HEK293 (cell line): ENCODE measurements around the gene PSMD6.

Source experiments
- CTCF ChIA-PET: fragments of 350-600 bp; formaldehyde crosslinking; extraction: SDS; loops from one replicate; lab custom pipeline; 2021; ENCODE audit warnings: antibody characterized with exemption; lab: Yijun Ruan, JAX
- POLR2A ChIA-PET: fragments of 300-600 bp; formaldehyde crosslinking; extraction: SDS; loops from one replicate; lab custom pipeline; 2020; ENCODE audit warnings: antibody characterized with exemption, inconsistent platforms; lab: Yijun Ruan, JAX
- H3K27ac ChIP-seq: fragments of 200-500 bp; sonication (Bioruptor generic); 2 replicates; pipeline ENCODE4 v1.5.1; 2014; ENCODE audit warnings: low read depth, low read length, control low read depth, inconsistent platforms; ENCODE audit errors: extremely low read depth
- H3K36me3 ChIP-seq, 2 experiments: fragments of 200-500 bp in 1 of 2; sonication (Bioruptor generic) in 1 of 2; 1 replicate in 1 of 2; 2 replicates in 1 of 2; pipeline ENCODE4 v1.5.1; 2014 to 2017; ENCODE audit warnings: inconsistent platforms in 2 of 2, low read length in 2 of 2; ENCODE audit not compliant: control insufficient read depth in 2 of 2, insufficient read depth in 1 of 2
- H3K4me1 ChIP-seq: fragments of 200-500 bp; sonication (Bioruptor generic); 2 replicates; pipeline ENCODE4 v1.5.1; 2014; ENCODE audit warnings: mild to moderate bottlenecking, low read length, inconsistent platforms; ENCODE audit not compliant: control insufficient read depth, insufficient read depth
- H3K4me3 ChIP-seq: 2 replicates; pipeline ENCODE4 v1.5.1; 2011; ENCODE audit warnings: low read depth, mild to moderate bottlenecking, control low read depth, low read length, moderate library complexity
- H3K9me3 ChIP-seq: fragments of 200-500 bp; sonication (Bioruptor generic); 2 replicates; pipeline ENCODE4 v1.5.1; 2014; ENCODE audit warnings: low read depth, low read length, inconsistent platforms; ENCODE audit not compliant: control insufficient read depth, insufficient read depth
- HOXA7 ChIP-seq: sonication (generic); formaldehyde crosslinking; IDR thresholded peaks from 2 replicates; pipeline ENCODE4 v1.8.1; 2022; ENCODE audit warnings: missing genetic modification reagents, borderline replicate concordance
- IKZF3 ChIP-seq: fragments of 450-650 bp; IDR thresholded peaks from 2 replicates; pipeline ENCODE4 v1.5.0; 2018; ENCODE audit warnings: missing biosample characterization, mild to moderate bottlenecking, missing genetic modification characterization, moderate library complexity
- OSR2 ChIP-seq: fragments of 450-650 bp; formaldehyde crosslinking; IDR thresholded peaks from 2 replicates; pipeline ENCODE4 v1.5.1; 2016; ENCODE audit warnings: missing biosample characterization, missing genetic modification characterization
- SP3 ChIP-seq: fragments of 450-650 bp; formaldehyde crosslinking; IDR thresholded peaks from 2 replicates; pipeline ENCODE4 v1.5.1; 2016; ENCODE audit warnings: missing biosample characterization, missing genetic modification characterization
- TRIM28 ChIP-seq: IDR thresholded peaks from 2 replicates; pipeline ENCODE4 v1.6.1; 2011; ENCODE audit warnings: low read length, control low read depth, borderline replicate concordance
- ZBTB17 ChIP-seq: fragments of 450-650 bp; formaldehyde crosslinking; IDR thresholded peaks from 2 replicates; pipeline ENCODE4 v1.5.1; 2016; ENCODE audit warnings: missing biosample characterization, missing genetic modification characterization
- ZBTB48 ChIP-seq: fragments of 450-650 bp; formaldehyde crosslinking; IDR thresholded peaks from 2 replicates; pipeline ENCODE4 v1.5.1; 2016; ENCODE audit warnings: missing biosample characterization, missing genetic modification characterization
- ZBTB7A ChIP-seq: fragments of 450-650 bp; formaldehyde crosslinking; IDR thresholded peaks from 2 replicates; pipeline ENCODE4 v1.5.1; 2016; ENCODE audit warnings: low read depth, missing biosample characterization, missing genetic modification characterization
- ZFHX2 ChIP-seq: fragments of 450-650 bp; formaldehyde crosslinking; conservative IDR thresholded peaks from 2 replicates; pipeline ENCODE4 v1.5.1; 2016; ENCODE audit warnings: missing biosample characterization, missing genetic modification characterization
- ZNF341 ChIP-seq: fragments of 450-650 bp; formaldehyde crosslinking; IDR thresholded peaks from 2 replicates; pipeline ENCODE4; 2016; ENCODE audit warnings: low read depth, missing biosample characterization, missing genetic modification characterization
- ZNF37A ChIP-seq: fragments of 450-650 bp; IDR thresholded peaks from 2 replicates; pipeline ENCODE4 v1.5.1; 2018; ENCODE audit warnings: missing biosample characterization, missing genetic modification characterization
- ZNF394 ChIP-seq: fragments of 450-650 bp; formaldehyde crosslinking; IDR thresholded peaks from 2 replicates; pipeline ENCODE4 v1.5.1; 2016; ENCODE audit warnings: missing biosample characterization, missing genetic modification characterization, mild to moderate bottlenecking, moderate library complexity, borderline replicate concordance
- ZNF514 ChIP-seq: fragments of 450-650 bp; formaldehyde crosslinking; IDR thresholded peaks from 2 replicates; pipeline ENCODE4 v1.5.1; 2016; ENCODE audit warnings: missing biosample characterization, missing genetic modification characterization
- ZNF596 ChIP-seq: fragments of 450-650 bp; IDR thresholded peaks from 2 replicates; pipeline ENCODE4 v1.5.0; 2018; ENCODE audit warnings: missing biosample characterization, mild to moderate bottlenecking, missing genetic modification characterization, moderate library complexity
- ZNF600 ChIP-seq: fragments of 450-650 bp; formaldehyde crosslinking; IDR thresholded peaks from 2 replicates; pipeline ENCODE4 v1.5.1; 2016; ENCODE audit warnings: missing biosample characterization, missing genetic modification characterization
- ZNF660 ChIP-seq: fragments of 450-650 bp; IDR thresholded peaks from 2 replicates; pipeline ENCODE4 v1.5.1; 2018; ENCODE audit warnings: missing biosample characterization, mild to moderate bottlenecking, missing genetic modification characterization
- ZNF792 ChIP-seq: fragments of 450-650 bp; formaldehyde crosslinking; IDR thresholded peaks from 2 replicates; pipeline ENCODE4 v1.5.1; 2016; ENCODE audit warnings: missing biosample characterization, missing genetic modification characterization
- TF ChIP-seq, protein P1 (sequence below): fragments of 450-650 bp; formaldehyde crosslinking; IDR thresholded peaks from 2 replicates; pipeline ENCODE4 v1.5.1; 2016; ENCODE audit warnings: missing biosample characterization, missing genetic modification characterization
- TF ChIP-seq, protein P2 (sequence below): IDR thresholded peaks from 2 replicates; pipeline ENCODE4 v1.6.1; 2011; ENCODE audit warnings: mild to moderate bottlenecking, low read depth, low read length, borderline replicate concordance
- TF ChIP-seq, protein P3 (sequence below): fragments of 450-650 bp; IDR thresholded peaks from 2 replicates; pipeline ENCODE4 v1.5.1; 2018; ENCODE audit warnings: missing biosample characterization, mild to moderate bottlenecking, missing genetic modification characterization
- TF ChIP-seq, protein P4 (sequence below): fragments of 450-650 bp; formaldehyde crosslinking; IDR thresholded peaks from 2 replicates; pipeline ENCODE4 v1.5.1; 2017; ENCODE audit warnings: missing biosample characterization, missing genetic modification characterization
- TF ChIP-seq, protein P5 (sequence below): fragments of 450-650 bp; formaldehyde crosslinking; IDR thresholded peaks from 2 replicates; pipeline ENCODE4 v1.5.1; 2016; ENCODE audit warnings: missing biosample characterization, missing genetic modification characterization
- TF ChIP-seq, protein P6 (sequence below): fragments of 450-650 bp; formaldehyde crosslinking; IDR thresholded peaks from 2 replicates; pipeline ENCODE4 v1.5.1; 2017; ENCODE audit warnings: missing biosample characterization, mild to moderate bottlenecking, missing genetic modification characterization, moderate library complexity

Gene PSMD6

DNA sequence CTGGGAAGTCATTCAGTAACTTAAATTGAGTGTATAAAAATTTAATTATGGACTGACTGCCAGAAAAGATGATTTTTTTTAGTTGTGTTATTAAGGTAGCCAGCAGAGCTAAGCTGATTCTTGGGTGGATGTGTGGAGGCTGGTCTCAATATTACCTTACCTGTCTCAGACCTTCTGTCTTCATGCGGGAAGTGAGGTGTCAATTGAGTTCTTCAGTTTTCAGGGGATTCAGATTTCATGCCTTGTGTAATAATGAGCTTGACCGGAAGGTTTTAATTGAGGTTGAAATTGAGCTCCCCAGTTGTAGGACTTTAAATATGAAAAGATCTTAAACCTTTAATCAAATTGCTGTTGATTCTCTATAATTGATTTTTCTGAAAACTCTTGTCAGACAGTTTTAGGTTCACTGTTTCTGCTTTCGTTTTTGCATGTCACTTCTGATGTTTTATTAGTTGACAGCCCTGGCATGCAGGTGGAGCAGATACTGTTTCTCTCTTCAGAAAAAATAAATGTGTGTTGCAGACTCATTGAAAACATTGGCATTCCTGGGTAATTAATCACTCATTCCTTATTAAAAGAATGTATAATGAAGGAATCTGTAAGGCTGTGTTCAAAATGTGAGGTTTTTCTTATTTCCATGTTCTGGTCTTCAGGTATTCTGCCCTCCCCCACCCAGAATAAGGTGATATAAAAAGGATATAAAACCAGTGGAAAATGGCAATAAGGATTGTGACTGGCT, 54.5 kb downstream of the PSMD6 start (continued):
- no peak for TF ChIP-seq HOXA7

DNA sequence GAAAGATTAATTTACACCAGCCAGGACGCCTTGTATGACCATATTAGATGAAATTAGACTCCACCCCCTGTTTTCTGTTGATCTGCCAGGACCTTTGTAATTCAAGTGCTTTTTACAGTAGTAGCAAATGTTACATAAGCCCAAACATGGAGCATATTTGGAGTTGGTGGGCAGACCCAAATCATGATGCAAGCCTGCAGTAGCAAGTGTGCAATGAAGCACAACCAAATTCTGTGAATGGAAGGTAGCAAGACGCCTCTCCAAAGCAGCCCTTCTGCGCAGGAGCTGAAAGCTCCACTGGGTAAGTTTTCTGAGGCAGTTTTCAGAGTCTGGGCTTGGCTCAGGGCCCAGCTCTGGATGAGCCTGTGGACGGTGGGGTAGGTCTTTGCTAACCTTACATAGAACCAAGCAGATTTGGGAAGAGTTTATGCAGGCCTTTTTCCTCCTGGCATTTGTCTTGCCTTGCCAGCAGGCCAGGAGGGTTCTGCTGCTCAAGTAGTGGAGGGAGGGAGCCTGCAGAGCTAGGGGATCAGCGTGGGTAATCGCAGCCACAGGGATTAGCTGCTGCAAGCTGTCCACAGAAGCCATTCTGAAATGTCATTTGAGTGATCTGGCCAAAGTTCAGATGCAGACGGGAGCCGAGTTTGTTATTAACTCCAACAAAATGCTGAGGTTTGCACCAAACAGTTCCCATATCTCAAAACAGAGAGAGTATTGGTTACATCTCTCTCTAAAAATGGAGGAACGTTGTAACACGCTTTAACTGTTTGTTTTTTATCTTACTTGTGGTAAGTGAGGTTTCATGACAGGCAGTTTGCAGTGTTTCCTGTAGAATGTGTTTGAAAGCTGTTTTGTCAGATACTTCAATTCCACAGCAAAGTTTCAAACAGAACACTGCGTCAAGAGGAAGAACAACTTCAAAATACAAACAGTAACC, 55.4 kb downstream of the PSMD6 start:
- Histone ChIP-seq H3K36me3 (no peaks in the 10 kb centered on the region), H3K27ac (peak overlapping the region; percentile 11; the same call in 1 of the 2 replicates), H3K4me3 (peak overlapping the region; percentile 11; the same call in 1 of the 2 replicates), H3K9me3 (no peaks in the 10 kb centered on the region), H3K4me1 (peaks cover 30% of the 10 kb centered on the region)
- CTCF ChIA-PET: interaction anchor here (2.5 kb wide), 1 partner anchor 26 kb away, joined by 10 read pairs; no protein-coding TSS in a partner anchor
- POLR2A ChIA-PET: no interaction called here
- TF ChIP-seq ZNF600 (tag by site-specific recombination): 0 out of 2 replicates have a peak, but pooled peaks have one; percentile 44
- 0 out of 2 replicates have a peak, but pooled peaks have one; percentile 38 for TF ChIP-seq ZNF660 (tag by site-specific recombination)
- TF ChIP-seq ZBTB48 (tag by site-specific recombination): no peak
- TF ChIP-seq ZNF341: peak; percentile 62
- TF ChIP-seq ZBTB17: peak; percentile 56
- peak; percentile 33; the same call in 1 of the 2 replicates for TF ChIP-seq ZNF596
- TF ChIP-seq SP3 (tag by site-specific recombination): 0 out of 2 replicates have a peak, but pooled peaks have one; percentile 24
- peak; percentile 89 for TF ChIP-seq TRIM28
- TF ChIP-seq, protein P1, sequence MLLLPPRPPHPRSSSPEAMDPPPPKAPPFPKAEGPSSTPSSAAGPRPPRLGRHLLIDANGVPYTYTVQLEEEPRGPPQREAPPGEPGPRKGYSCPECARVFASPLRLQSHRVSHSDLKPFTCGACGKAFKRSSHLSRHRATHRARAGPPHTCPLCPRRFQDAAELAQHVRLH: no peak
- TF ChIP-seq, protein P2, sequence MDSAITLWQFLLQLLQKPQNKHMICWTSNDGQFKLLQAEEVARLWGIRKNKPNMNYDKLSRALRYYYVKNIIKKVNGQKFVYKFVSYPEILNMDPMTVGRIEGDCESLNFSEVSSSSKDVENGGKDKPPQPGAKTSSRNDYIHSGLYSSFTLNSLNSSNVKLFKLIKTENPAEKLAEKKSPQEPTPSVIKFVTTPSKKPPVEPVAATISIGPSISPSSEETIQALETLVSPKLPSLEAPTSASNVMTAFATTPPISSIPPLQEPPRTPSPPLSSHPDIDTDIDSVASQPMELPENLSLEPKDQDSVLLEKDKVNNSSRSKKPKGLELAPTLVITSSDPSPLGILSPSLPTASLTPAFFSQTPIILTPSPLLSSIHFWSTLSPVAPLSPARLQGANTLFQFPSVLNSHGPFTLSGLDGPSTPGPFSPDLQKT: no peak
- no peak for TF ChIP-seq ZBTB7A (tag by site-specific recombination)
- TF ChIP-seq OSR2: peak; percentile 98
- TF ChIP-seq, protein P3, sequence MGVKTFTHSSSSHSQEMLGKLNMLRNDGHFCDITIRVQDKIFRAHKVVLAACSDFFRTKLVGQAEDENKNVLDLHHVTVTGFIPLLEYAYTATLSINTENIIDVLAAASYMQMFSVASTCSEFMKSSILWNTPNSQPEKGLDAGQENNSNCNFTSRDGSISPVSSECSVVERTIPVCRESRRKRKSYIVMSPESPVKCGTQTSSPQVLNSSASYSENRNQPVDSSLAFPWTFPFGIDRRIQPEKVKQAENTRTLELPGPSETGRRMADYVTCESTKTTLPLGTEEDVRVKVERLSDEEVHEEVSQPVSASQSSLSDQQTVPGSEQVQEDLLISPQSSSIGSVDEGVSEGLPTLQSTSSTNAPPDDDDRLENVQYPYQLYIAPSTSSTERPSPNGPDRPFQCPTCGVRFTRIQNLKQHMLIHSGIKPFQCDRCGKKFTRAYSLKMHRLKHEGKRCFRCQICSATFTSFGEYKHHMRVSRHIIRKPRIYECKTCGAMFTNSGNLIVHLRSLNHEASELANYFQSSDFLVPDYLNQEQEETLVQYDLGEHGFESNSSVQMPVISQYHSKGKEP (tag by site-specific recombination): peak; percentile 93
- TF ChIP-seq ZNF37A (tag by site-specific recombination): no peak
- TF ChIP-seq ZNF514 (tag by site-specific recombination): no peak
- no peak; the same call in 1 of the 2 replicates for TF ChIP-seq ZFHX2 (tag by site-specific recombination)
- no peak for TF ChIP-seq ZNF792
- peak; percentile 79 for TF ChIP-seq ZNF394 (tag by site-specific recombination)
- TF ChIP-seq, protein P4, sequence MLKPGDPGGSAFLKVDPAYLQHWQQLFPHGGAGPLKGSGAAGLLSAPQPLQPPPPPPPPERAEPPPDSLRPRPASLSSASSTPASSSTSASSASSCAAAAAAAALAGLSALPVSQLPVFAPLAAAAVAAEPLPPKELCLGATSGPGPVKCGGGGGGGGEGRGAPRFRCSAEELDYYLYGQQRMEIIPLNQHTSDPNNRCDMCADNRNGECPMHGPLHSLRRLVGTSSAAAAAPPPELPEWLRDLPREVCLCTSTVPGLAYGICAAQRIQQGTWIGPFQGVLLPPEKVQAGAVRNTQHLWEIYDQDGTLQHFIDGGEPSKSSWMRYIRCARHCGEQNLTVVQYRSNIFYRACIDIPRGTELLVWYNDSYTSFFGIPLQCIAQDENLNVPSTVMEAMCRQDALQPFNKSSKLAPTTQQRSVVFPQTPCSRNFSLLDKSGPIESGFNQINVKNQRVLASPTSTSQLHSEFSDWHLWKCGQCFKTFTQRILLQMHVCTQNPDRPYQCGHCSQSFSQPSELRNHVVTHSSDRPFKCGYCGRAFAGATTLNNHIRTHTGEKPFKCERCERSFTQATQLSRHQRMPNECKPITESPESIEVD (tag by site-specific recombination): 0 out of 2 replicates have a peak, but pooled peaks have one; percentile 32
- TF ChIP-seq, protein P5, sequence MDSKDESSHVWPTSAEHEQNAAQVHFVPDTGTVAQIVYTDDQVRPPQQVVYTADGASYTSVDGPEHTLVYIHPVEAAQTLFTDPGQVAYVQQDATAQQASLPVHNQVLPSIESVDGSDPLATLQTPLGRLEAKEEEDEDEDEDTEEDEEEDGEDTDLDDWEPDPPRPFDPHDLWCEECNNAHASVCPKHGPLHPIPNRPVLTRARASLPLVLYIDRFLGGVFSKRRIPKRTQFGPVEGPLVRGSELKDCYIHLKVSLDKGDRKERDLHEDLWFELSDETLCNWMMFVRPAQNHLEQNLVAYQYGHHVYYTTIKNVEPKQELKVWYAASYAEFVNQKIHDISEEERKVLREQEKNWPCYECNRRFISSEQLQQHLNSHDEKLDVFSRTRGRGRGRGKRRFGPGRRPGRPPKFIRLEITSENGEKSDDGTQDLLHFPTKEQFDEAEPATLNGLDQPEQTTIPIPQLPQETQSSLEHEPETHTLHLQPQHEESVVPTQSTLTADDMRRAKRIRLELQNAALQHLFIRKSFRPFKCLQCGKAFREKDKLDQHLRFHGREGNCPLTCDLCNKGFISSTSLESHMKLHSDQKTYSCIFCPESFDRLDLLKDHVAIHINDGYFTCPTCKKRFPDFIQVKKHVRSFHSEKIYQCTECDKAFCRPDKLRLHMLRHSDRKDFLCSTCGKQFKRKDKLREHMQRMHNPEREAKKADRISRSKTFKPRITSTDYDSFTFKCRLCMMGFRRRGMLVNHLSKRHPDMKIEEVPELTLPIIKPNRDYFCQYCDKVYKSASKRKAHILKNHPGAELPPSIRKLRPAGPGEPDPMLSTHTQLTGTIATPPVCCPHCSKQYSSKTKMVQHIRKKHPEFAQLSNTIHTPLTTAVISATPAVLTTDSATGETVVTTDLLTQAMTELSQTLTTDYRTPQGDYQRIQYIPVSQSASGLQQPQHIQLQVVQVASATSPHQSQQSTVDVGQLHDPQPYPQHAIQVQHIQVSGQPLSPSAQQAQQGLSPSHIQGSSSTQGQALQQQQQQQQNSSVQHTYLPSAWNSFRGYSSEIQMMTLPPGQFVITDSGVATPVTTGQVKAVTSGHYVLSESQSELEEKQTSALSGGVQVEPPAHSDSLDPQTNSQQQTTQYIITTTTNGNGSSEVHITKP (tag by site-specific recombination): peak; percentile 71
- TF ChIP-seq, protein P6, sequence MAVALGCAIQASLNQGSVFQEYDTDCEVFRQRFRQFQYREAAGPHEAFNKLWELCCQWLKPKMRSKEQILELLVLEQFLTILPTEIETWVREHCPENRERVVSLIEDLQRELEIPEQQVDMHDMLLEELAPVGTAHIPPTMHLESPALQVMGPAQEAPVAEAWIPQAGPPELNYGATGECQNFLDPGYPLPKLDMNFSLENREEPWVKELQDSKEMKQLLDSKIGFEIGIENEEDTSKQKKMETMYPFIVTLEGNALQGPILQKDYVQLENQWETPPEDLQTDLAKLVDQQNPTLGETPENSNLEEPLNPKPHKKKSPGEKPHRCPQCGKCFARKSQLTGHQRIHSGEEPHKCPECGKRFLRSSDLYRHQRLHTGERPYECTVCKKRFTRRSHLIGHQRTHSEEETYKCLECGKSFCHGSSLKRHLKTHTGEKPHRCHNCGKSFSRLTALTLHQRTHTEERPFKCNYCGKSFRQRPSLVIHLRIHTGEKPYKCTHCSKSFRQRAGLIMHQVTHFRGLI (tag by site-specific recombination): no peak
- no peak for TF ChIP-seq IKZF3 (tag by site-specific recombination)
